GM23248 (cell line): ENCODE results near the gene WBP2. TPM values are rescaled to one million over a fixed set of nuclear protein-coding genes. Genes with fewer than 3 reads are reported as not detected.
"Not testable (repeated sequence)": the region's sequence is repeated elsewhere in the genome, so short reads cannot be mapped to it uniquely, and the experiment has no call there.

Source experiments
- DNase-seq: peaks from one replicate; pipeline ENCODE4 v3.0.0-alpha.2; 2015
- H2AFZ ChIP-seq: fragments of 200-600 bp; sonication (generic); 2 replicates; pipeline ENCODE4 v1.6.1; 2016; ENCODE audit warnings: antibody characterized with exemption
- H3F3A ChIP-seq: fragments of 200-600 bp; sonication (generic); 2 replicates; pipeline ENCODE4 v1.6.1; 2016; ENCODE audit warnings: mild to moderate bottlenecking, antibody characterized with exemption, mixed run types; ENCODE audit not compliant: insufficient read depth
- H3K27ac ChIP-seq: fragments of 200-600 bp; sonication (generic); 2 replicates; pipeline ENCODE4 v1.5.1; 2016; ENCODE audit warnings: mild to moderate bottlenecking
- H3K27me3 ChIP-seq: fragments of 200-600 bp; sonication (generic); replicated peaks from 2 replicates; pipeline ENCODE4 v1.6.1; 2016; ENCODE audit warnings: mild to moderate bottlenecking; ENCODE audit not compliant: insufficient read depth
- H3K36me3 ChIP-seq: fragments of 200-600 bp; sonication (generic); 2 replicates; pipeline ENCODE4 v1.6.1; 2016; ENCODE audit warnings: low read depth, mild to moderate bottlenecking
- H3K4me1 ChIP-seq: fragments of 200-600 bp; sonication (generic); 2 replicates; pipeline ENCODE4 v1.6.1; 2016; ENCODE audit warnings: mild to moderate bottlenecking; ENCODE audit not compliant: insufficient read depth
- H3K4me2 ChIP-seq: fragments of 200-600 bp; sonication (generic); one replicate; pipeline ENCODE4 v1.6.1; 2016; ENCODE audit warnings: mild to moderate bottlenecking; ENCODE audit not compliant: unreplicated experiment
- H3K4me3 ChIP-seq: fragments of 200-600 bp; sonication (generic); 2 replicates; pipeline ENCODE4 v1.5.1; 2016; ENCODE audit warnings: mild to moderate bottlenecking
- H3K79me2 ChIP-seq: fragments of 200-600 bp; sonication (generic); 2 replicates; pipeline ENCODE4 v1.6.1; 2016; ENCODE audit warnings: mild to moderate bottlenecking; ENCODE audit not compliant: insufficient read depth
- H3K9ac ChIP-seq: fragments of 200-600 bp; sonication (generic); 2 replicates; pipeline ENCODE4 v1.6.1; 2016; ENCODE audit warnings: mild to moderate bottlenecking
- H3K9me2 ChIP-seq: fragments of 200-600 bp; sonication (generic); 2 replicates; pipeline ENCODE4 v1.6.1; 2016; ENCODE audit warnings: mixed run types, mild to moderate bottlenecking, moderate library complexity; ENCODE audit not compliant: insufficient read depth
- H3K9me3 ChIP-seq: fragments of 200-600 bp; sonication (generic); one replicate; pipeline ENCODE4 v1.6.1; 2017; ENCODE audit warnings: low read depth
- H4K20me1 ChIP-seq: fragments of 200-600 bp; sonication (generic); 2 replicates; pipeline ENCODE4 v1.6.0; 2016; ENCODE audit not compliant: insufficient read depth
- EZH2 ChIP-seq: fragments of 200-600 bp; sonication (generic); IDR thresholded peaks from 2 replicates; pipeline ENCODE4 v1.6.1; 2018; ENCODE audit warnings: antibody characterized with exemption, mild to moderate bottlenecking; ENCODE audit not compliant: insufficient read depth, poor library complexity, severe bottlenecking
- EZH2phosphoT487 ChIP-seq: fragments of 200-600 bp; sonication (generic); IDR thresholded peaks from 2 replicates; pipeline ENCODE4 v1.6.1; 2018; ENCODE audit warnings: antibody characterized with exemption, moderate library complexity, mild to moderate bottlenecking, low read depth; ENCODE audit not compliant: insufficient read depth
- WGBS, 2 experiments: methylation state at CpG; one replicate each; pipeline ENCODE4 v1.1.6; 2015 to 2017; ENCODE audit warnings: low lambda C conversion rate in 2 of 2, low coverage in 1 of 2; ENCODE audit errors: missing lambda C conversion rate in 2 of 2; 5-methylcytosine and 5-hydroxymethylcytosine counted together
- in situ Hi-C: fragments of 300-500 bp; cut with MboI; formaldehyde crosslinking; loops from 2 replicates; pipeline ENCODE4 v1.15.0; 2020
- polyA plus RNA-seq: library from polyadenylated mRNA; unstranded; fragments of >200 nt; fragmentation: Nextera tagmentation; extraction: Ambion mirVana; gene quantifications from 2 replicates; pipeline ENCODE4 v1.2.1, GENCODE V29; 2016
- total RNA-seq: library from RNA; depleted of rRNA; stranded (reverse); fragments of >200 nt; shearing (Covaris generic); gene quantifications from 2 replicates; pipeline ENCODE4 v1.2.3, GENCODE V29; 2014

The WBP2 gene
- total and polyA plus RNA-seq, 2 experiments from 2014 or later = 17.4 to 59.4 TPM

- peaks cover 8% of the 10 kb centered on the region for H3K4me1 ChIP-seq
- H3K9ac ChIP-seq = no peak overlapping the region
- WGBS, 2 experiments = 88% methylated on average over 31 to 32 of the region's 32 CpGs
- H3K27me3 ChIP-seq = no peaks in the 10 kb centered on the region
- in situ Hi-C loops = no loop called here
- DNase-seq = no peak
- peaks cover 8% of the 10 kb centered on the region; the same call in 1 of the 2 replicates for H3F3A ChIP-seq
- H3K27ac ChIP-seq = no peak overlapping the region
- H2AFZ ChIP-seq = no peak overlapping the region
- peaks cover 21% of the 10 kb centered on the region for H3K79me2 ChIP-seq
- no peak overlapping the region for H3K4me3 ChIP-seq
- no peaks in the 10 kb centered on the region for H4K20me1 ChIP-seq
- no peak overlapping the region for H3K4me2 ChIP-seq
- no peaks in the 10 kb centered on the region for H3K9me3 ChIP-seq
- H3K36me3 ChIP-seq = no peaks in the 10 kb centered on the region
- TF ChIP-seq EZH2phosphoT487 (no peak), EZH2 (no peak)
- H3K9me2 ChIP-seq = no peaks in the 10 kb centered on the region
These were observed 36.7 kb upstream of the WBP2 start for GRCh38 chr17:75891605-75892555.

- WGBS, 2 experiments = 93 to 94% methylated on average over 29 to 31 of the region's 31 CpGs
- H3K4me3 ChIP-seq = no peak overlapping the region
- no peaks in the 10 kb centered on the region for H3K9me3 ChIP-seq
- no peaks in the 10 kb centered on the region for H3K36me3 ChIP-seq
- no peak overlapping the region for H3K4me2 ChIP-seq
- peaks cover 8% of the 10 kb centered on the region for H3K4me1 ChIP-seq
- no peaks in the 10 kb centered on the region for H3K9me2 ChIP-seq
- H3K79me2 ChIP-seq = peaks cover 20% of the 10 kb centered on the region
- no peak overlapping the region for H3K27ac ChIP-seq
- H4K20me1 ChIP-seq = no peaks in the 10 kb centered on the region
- in situ Hi-C loops = no loop called here
- DNase-seq = no peak
- TF ChIP-seq EZH2 = no peak
- TF ChIP-seq EZH2phosphoT487 = no peak
- no peak overlapping the region for H2AFZ ChIP-seq
- H3K9ac ChIP-seq = no peak overlapping the region
- no peaks in the 10 kb centered on the region for H3K27me3 ChIP-seq
- peaks cover 8% of the 10 kb centered on the region; the same call in 1 of the 2 replicates for H3F3A ChIP-seq
These were observed 36.0 kb upstream of the WBP2 start for GRCh38 chr17:75891022-75891604.

- H3K9ac ChIP-seq = no peak overlapping the region
- H3K27me3 ChIP-seq = no peaks in the 10 kb centered on the region
- no peaks in the 10 kb centered on the region for H4K20me1 ChIP-seq
- no peak overlapping the region for H3K4me2 ChIP-seq
- H3K4me3 ChIP-seq = no peak overlapping the region
- H2AFZ ChIP-seq = no peak overlapping the region
- H3K36me3 ChIP-seq = no peaks in the 10 kb centered on the region
- no peaks in the 10 kb centered on the region for H3K4me1 ChIP-seq
- DNase-seq = no peak
- 65 to 71% methylated on average over 6 of the region's 6 CpGs for WGBS, 2 experiments
- H3F3A ChIP-seq = peaks cover 8% of the 10 kb centered on the region; the same call in 1 of the 2 replicates
- no peak overlapping the region for H3K27ac ChIP-seq
- H3K9me2 ChIP-seq = no peaks in the 10 kb centered on the region
- peaks cover 3% of the 10 kb centered on the region; the same call in 1 of the 2 replicates for H3K79me2 ChIP-seq
- in situ Hi-C loops = no loop called here
- no peak for TF ChIP-seq EZH2phosphoT487
- no peak for TF ChIP-seq EZH2
- H3K9me3 ChIP-seq = no peaks in the 10 kb centered on the region
These were observed 34.3 kb upstream of the WBP2 start for GRCh38 chr17:75889454-75889853.

GRCh38 chr17:75888484-75888883 lies 33.3 kb upstream of the WBP2 start:
- Histone ChIP-seq H3K27ac (no peak overlapping the region), H3K4me2 (no peak overlapping the region), H3K9me2 (no peaks in the 10 kb centered on the region), H3K4me1 (no peaks in the 10 kb centered on the region), H3F3A (peaks cover 8% of the 10 kb centered on the region; the same call in 1 of the 2 replicates), H2AFZ (no peak overlapping the region), H3K79me2 (no peaks in the 10 kb centered on the region), H3K4me3 (no peak overlapping the region), H3K9me3 (no peaks in the 10 kb centered on the region), H3K9ac (no peak overlapping the region), H3K36me3 (no peaks in the 10 kb centered on the region), H4K20me1 (no peaks in the 10 kb centered on the region), H3K27me3 (no peaks in the 10 kb centered on the region)
- no peak for TF ChIP-seq EZH2
- no peak for TF ChIP-seq EZH2phosphoT487
- 64 to 67% methylated on average over 6 of the region's 6 CpGs for WGBS, 2 experiments
- no peak for DNase-seq
- in situ Hi-C loops = no loop called here

GRCh38 chr17:75885860-75886259 lies 30.7 kb upstream of the WBP2 start:
- H3K27ac ChIP-seq, H3K4me2 ChIP-seq, H3K27me3 ChIP-seq, H3K4me1 ChIP-seq, DNase-seq, in situ Hi-C loops, H3K9ac ChIP-seq, H3K36me3 ChIP-seq, H3K79me2 ChIP-seq, H3F3A ChIP-seq, H2AFZ ChIP-seq, H3K4me3 ChIP-seq, H3K9me2 ChIP-seq, H3K9me3 ChIP-seq, H4K20me1 ChIP-seq: not testable (repeated sequence)
- 72 to 73% methylated on average over 9 of the region's 9 CpGs for WGBS, 2 experiments
